Measurements from ENCODE around the gene MAML2. TPM values are rescaled to one million over a fixed set of nuclear protein-coding genes. Genes with fewer than 3 reads are reported as not detected.

Gene MAML2
- total and polyA plus RNA-seq, 8 donors, result 2.4 to 11.8 (median 4.1) TPM

DNA sequence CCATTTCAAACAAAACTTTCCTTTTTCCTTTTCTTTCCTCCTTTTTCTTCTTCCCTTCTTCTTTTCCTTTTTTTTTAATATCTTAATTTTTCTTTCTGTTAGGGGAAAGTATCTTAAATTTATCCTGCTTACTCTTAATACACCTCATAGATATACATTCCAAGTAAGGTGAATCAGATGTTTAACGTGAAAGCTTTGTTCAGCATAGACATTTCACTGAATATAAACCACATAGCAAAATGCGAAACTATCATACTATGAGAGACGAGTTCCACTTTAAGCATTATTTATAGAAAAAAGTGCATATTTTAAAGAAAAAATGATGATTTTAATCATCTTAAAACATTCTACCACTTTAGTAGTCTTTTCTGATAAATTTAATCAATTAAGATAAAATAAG, 281.3 kb downstream of the MAML2 start:
- Histone ChIP-seq H3K36me3 (no peaks in the 10 kb centered on the region), H3K4me1 (no peaks in the 10 kb centered on the region), H3K27ac (no peak overlapping the region), H3K9me3 (no peaks in the 10 kb centered on the region), H3K4me3 (no peak overlapping the region), H3K27me3 (no peaks in the 10 kb centered on the region)
- 71 to 88% methylated on average over 3 of the region's 3 CpGs for WGBS, 2 donors
- TF ChIP-seq, protein P1, sequence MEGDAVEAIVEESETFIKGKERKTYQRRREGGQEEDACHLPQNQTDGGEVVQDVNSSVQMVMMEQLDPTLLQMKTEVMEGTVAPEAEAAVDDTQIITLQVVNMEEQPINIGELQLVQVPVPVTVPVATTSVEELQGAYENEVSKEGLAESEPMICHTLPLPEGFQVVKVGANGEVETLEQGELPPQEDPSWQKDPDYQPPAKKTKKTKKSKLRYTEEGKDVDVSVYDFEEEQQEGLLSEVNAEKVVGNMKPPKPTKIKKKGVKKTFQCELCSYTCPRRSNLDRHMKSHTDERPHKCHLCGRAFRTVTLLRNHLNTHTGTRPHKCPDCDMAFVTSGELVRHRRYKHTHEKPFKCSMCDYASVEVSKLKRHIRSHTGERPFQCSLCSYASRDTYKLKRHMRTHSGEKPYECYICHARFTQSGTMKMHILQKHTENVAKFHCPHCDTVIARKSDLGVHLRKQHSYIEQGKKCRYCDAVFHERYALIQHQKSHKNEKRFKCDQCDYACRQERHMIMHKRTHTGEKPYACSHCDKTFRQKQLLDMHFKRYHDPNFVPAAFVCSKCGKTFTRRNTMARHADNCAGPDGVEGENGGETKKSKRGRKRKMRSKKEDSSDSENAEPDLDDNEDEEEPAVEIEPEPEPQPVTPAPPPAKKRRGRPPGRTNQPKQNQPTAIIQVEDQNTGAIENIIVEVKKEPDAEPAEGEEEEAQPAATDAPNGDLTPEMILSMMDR (IDR thresholded peaks at IDR 0.05), result no peak
- intact Hi-C loops (cut with DNase I), result no loop called here
- no peak for FAIRE-seq
- no peak for DNase-seq
- no peak for ATAC-seq

DNA sequence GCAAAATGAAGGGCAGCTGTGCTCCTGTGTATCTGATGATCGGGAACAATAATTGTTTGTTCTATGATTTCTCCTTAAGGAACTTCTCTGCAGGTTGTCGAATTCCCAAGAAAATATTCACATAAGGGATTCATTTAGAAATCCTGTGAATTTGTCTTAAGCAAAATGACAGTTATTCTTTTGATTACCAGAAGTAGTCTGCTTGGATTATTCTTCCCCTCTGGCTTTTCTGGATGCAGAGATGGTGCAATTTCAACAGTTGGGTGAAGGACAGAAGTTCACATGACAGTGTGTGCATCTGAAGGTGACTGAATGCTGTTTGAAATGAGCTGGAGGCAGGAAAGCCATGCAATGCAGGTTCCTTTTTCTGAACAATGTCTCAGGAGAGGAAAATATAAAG, 281.9 kb downstream of the MAML2 start:
- TF ChIP-seq, protein P1 (IDR thresholded peaks at IDR 0.05), result no peak
- intact Hi-C loops (cut with DNase I), result no loop called here
- no peaks in the 10 kb centered on the region for H3K36me3 ChIP-seq
- H3K27ac ChIP-seq, result no peak overlapping the region
- WGBS, 2 donors, result 44 to 46% methylated on average over 2 of the region's 2 CpGs
- H3K4me3 ChIP-seq, result no peak overlapping the region
- DNase-seq (no peak), ATAC-seq (no peak), FAIRE-seq (no peak)
- H3K9me3 ChIP-seq, result no peaks in the 10 kb centered on the region
- no peaks in the 10 kb centered on the region for H3K27me3 ChIP-seq
- H3K4me1 ChIP-seq, result no peaks in the 10 kb centered on the region

- WGBS, 2 donors, result 56 to 72% methylated on average over 2 of the region's 2 CpGs
- no peak for FAIRE-seq
- intact Hi-C loops (cut with DNase I), result loop anchor here in 1 of 3 donors (10.0 kb wide), 1 partner anchor 277 kb away; no protein-coding TSS in a partner anchor
Observed at GRCh38 chr11:96057502-96057901, 285.5 kb downstream of the MAML2 start.

GRCh38 chr11:96056576-96056975, 286.4 kb downstream of the MAML2 start:
- no peak for FAIRE-seq

More at GRCh38 chr11:96057502-96057901, 285.5 kb downstream of the MAML2 start:
- Histone ChIP-seq H3K27me3 (no peaks in the 10 kb centered on the region), H3K4me3 (no peak overlapping the region), H3K9me3 (no peaks in the 10 kb centered on the region), H3K4me1 (no peaks in the 10 kb centered on the region), H3K36me3 (no peaks in the 10 kb centered on the region), H3K27ac (no peak overlapping the region)
- DNase-seq (no peak), ATAC-seq (no peak)
- TF ChIP-seq, protein P1 (IDR thresholded peaks at IDR 0.05), result no peak

More at GRCh38 chr11:96056576-96056975, 286.4 kb downstream of the MAML2 start:
- intact Hi-C loops (cut with DNase I), result loop anchor here in 1 of 3 donors (10.0 kb wide), 1 partner anchor 278 kb away; no protein-coding TSS in a partner anchor
- H3K4me1 ChIP-seq, result no peaks in the 10 kb centered on the region
- ATAC-seq (no peak), DNase-seq (no peak)
- no peaks in the 10 kb centered on the region for H3K36me3 ChIP-seq
- H3K27ac ChIP-seq, result no peak overlapping the region
- 66 to 76% methylated on average over 2 of the region's 2 CpGs for WGBS, 2 donors
- H3K9me3 ChIP-seq, result no peaks in the 10 kb centered on the region
- no peaks in the 10 kb centered on the region for H3K27me3 ChIP-seq
- no peak overlapping the region for H3K4me3 ChIP-seq
- TF ChIP-seq, protein P1 (IDR thresholded peaks at IDR 0.05), result no peak

Data from pancreas (tissue), 10 donors.